HG02798 (cell line): ENCODE measurements around the gene CYP19A1.

Experiments
- ATAC-seq: cut with Tn5 transposase; IDR thresholded peaks from one replicate; pipeline ENCODE4 v1.9.1; 2021; ENCODE audit warnings: mild to moderate bottlenecking; ENCODE audit not compliant: unreplicated experiment, poor library complexity

The CYP19A1 gene

GRCh38 chr15:51161491-51162220, 176.7 kb downstream of the CYP19A1 start:
- ATAC-seq: no peak

GRCh38 chr15:51160484-51160883, 177.9 kb downstream of the CYP19A1 start:
- no peak for ATAC-seq
